ENCODE measurements around the gene GAGE12J. TPM values are rescaled to one million over a fixed set of nuclear protein-coding genes. Genes with fewer than 3 reads are reported as not detected.
"Not testable (repeated sequence)": the region's sequence is repeated elsewhere in the genome, so short reads cannot be mapped to it uniquely, and the experiment has no call there.

Gene GAGE12J
- total RNA-seq, 1 experiment from 2014 or later, result not detected

- not testable (repeated sequence) for H4K8ac ChIP-seq (replicated peaks; ENCODE audit: insufficient read length, low read depth, low read length); H3K79me1 ChIP-seq (ENCODE audit: insufficient read depth, low read depth, low read length, poor library complexity, severe bottlenecking); H3K79me2 ChIP-seq (ENCODE audit: insufficient read depth, low read length); H3K27ac Mint-ChIP-seq; H3K18ac ChIP-seq (ENCODE audit: insufficient read length, low read depth, low read length); H2BK15ac ChIP-seq (ENCODE audit: low read depth, low read length); H2BK120ac ChIP-seq (ENCODE audit: low read depth, low read length, poor library complexity, severe bottlenecking); H3K14ac ChIP-seq (ENCODE audit: insufficient read depth, low read length); DNase-seq; H3K27me3 Mint-ChIP-seq (ENCODE audit: low read depth); H3K9me3 ChIP-seq (ENCODE audit: control insufficient read depth, low read depth, low read length); H3K9ac ChIP-seq (ENCODE audit: extremely low read depth, insufficient read length, low read length); H2BK5ac ChIP-seq (ENCODE audit: insufficient read length, low read length); H3K27me3 ChIP-seq (ENCODE audit: insufficient read depth, low read length); H3K27ac ChIP-seq (ENCODE audit: insufficient read length, low read depth, low read length); H2AK5ac ChIP-seq (ENCODE audit: insufficient read length, low read length); H3K4me1 ChIP-seq (ENCODE audit: insufficient read depth, low read length); H2BK12ac ChIP-seq (ENCODE audit: insufficient read length, low read depth, low read length); H3T11ph ChIP-seq (ENCODE audit: low read length); H4K91ac ChIP-seq (ENCODE audit: insufficient read length, low read depth, low read length); H3K4me2 ChIP-seq (ENCODE audit: insufficient read depth, insufficient read length, low read length); H2AFZ ChIP-seq (ENCODE audit: low read length); H3K36me3 Mint-ChIP-seq (ENCODE audit: insufficient read depth in 1 of 3, low read depth in 3 of 3); H3K23ac ChIP-seq (ENCODE audit: insufficient read length, low read depth, low read length); H4K20me1 ChIP-seq (ENCODE audit: control insufficient read depth, insufficient read depth, insufficient read length); H3K9me3 Mint-ChIP-seq; H4K5ac ChIP-seq (ENCODE audit: insufficient read length, low read depth, low read length); H3K56ac ChIP-seq (ENCODE audit: insufficient read length, low read depth, low read length); H2BK20ac ChIP-seq (ENCODE audit: low read depth, low read length, poor library complexity, severe bottlenecking); H3K23me2 ChIP-seq (ENCODE audit: insufficient read length, low read depth, low read length, poor library complexity, severe bottlenecking); H3K4me1 Mint-ChIP-seq; H3K4ac ChIP-seq (ENCODE audit: low read depth, low read length); H3K4me3 Mint-ChIP-seq
- no CpG with 5 or more reads among the region's 16 CpGs for WGBS (ENCODE audit: extremely low coverage, insufficient read length, low lambda C conversion rate)
Observed at GRCh38 chrX:49331282-49331681, 9.4 kb downstream of the GAGE12J start, which contains the start of gene GAGE13. Gene GAGE13 (plus strand): TSS chrX:49331582. CDS start chrX:49332738, 1,156 bp downstream.

DNA sequence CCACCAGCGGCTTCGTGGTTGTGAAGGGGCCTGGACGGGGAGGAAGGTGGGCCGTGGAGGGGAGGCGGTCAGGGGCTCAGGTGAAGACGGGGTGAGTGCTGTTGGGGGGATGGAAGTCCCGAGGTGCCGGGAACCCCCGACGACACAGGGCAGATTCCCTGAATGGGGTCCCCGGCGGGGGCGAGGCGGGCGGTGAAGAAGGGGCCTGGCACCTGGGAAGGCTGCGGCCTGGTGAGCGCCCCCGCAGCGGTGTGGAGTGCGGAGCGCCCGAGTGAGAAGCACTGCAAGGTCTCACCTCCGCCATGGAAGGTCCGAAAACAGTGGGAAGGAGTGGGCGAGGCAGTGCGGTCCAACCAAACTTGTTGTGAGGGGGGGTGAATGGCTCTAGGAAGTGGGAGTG, 10.0 kb downstream of the GAGE12J start:
- H4K91ac ChIP-seq (ENCODE audit: insufficient read length, low read depth, low read length); H3K79me2 ChIP-seq (ENCODE audit: insufficient read depth, low read length); H2BK120ac ChIP-seq (ENCODE audit: low read depth, low read length, poor library complexity, severe bottlenecking); H3K27me3 ChIP-seq (ENCODE audit: insufficient read depth, low read length); H3K79me1 ChIP-seq (ENCODE audit: insufficient read depth, low read depth, low read length, poor library complexity, severe bottlenecking); H3K4ac ChIP-seq (ENCODE audit: low read depth, low read length); H3K36me3 Mint-ChIP-seq (ENCODE audit: insufficient read depth in 1 of 3, low read depth in 3 of 3); H4K5ac ChIP-seq (ENCODE audit: insufficient read length, low read depth, low read length); H3K18ac ChIP-seq (ENCODE audit: insufficient read length, low read depth, low read length); H3K27me3 Mint-ChIP-seq (ENCODE audit: low read depth); H3K23ac ChIP-seq (ENCODE audit: insufficient read length, low read depth, low read length); H2BK5ac ChIP-seq (ENCODE audit: insufficient read length, low read length); H3K4me1 Mint-ChIP-seq; H3K4me1 ChIP-seq (ENCODE audit: insufficient read depth, low read length); H3K27ac ChIP-seq (ENCODE audit: insufficient read length, low read depth, low read length); H3K4me2 ChIP-seq (ENCODE audit: insufficient read depth, insufficient read length, low read length); H4K20me1 ChIP-seq (ENCODE audit: control insufficient read depth, insufficient read depth, insufficient read length); H3K14ac ChIP-seq (ENCODE audit: insufficient read depth, low read length); H2AK5ac ChIP-seq (ENCODE audit: insufficient read length, low read length); H4K8ac ChIP-seq (replicated peaks; ENCODE audit: insufficient read length, low read depth, low read length); H3K4me3 Mint-ChIP-seq; H3K9me3 Mint-ChIP-seq; H3K9me3 ChIP-seq (ENCODE audit: control insufficient read depth, low read depth, low read length); H3K9ac ChIP-seq (ENCODE audit: extremely low read depth, insufficient read length, low read length); H3K27ac Mint-ChIP-seq; H3T11ph ChIP-seq (ENCODE audit: low read length); DNase-seq; H2BK20ac ChIP-seq (ENCODE audit: low read depth, low read length, poor library complexity, severe bottlenecking); H2AFZ ChIP-seq (ENCODE audit: low read length); H3K23me2 ChIP-seq (ENCODE audit: insufficient read length, low read depth, low read length, poor library complexity, severe bottlenecking); H3K56ac ChIP-seq (ENCODE audit: insufficient read length, low read depth, low read length); H2BK15ac ChIP-seq (ENCODE audit: low read depth, low read length); H2BK12ac ChIP-seq (ENCODE audit: insufficient read length, low read depth, low read length): not testable (repeated sequence)
- WGBS (ENCODE audit: extremely low coverage, insufficient read length, low lambda C conversion rate), result no CpG with 5 or more reads among the region's 26 CpGs
